HG02678 (cell line): ENCODE data around the gene INPP5K.
"Not testable (repeated sequence)": the region's sequence is repeated elsewhere in the genome, so short reads cannot be mapped to it uniquely, and the experiment has no call there.

Source experiments
- ATAC-seq: cut with Tn5 transposase; IDR thresholded peaks from one replicate; pipeline ENCODE4 v1.9.1; 2021; ENCODE audit warnings: mild to moderate bottlenecking, moderate library complexity; ENCODE audit not compliant: unreplicated experiment

INPP5K gene

GRCh38 chr17:1508709-1509108, 7.7 kb downstream of the INPP5K start:
- ATAC-seq, result not testable (repeated sequence)

GRCh38 chr17:1506649-1507267, 9.7 kb downstream of the INPP5K start:
- no peak for ATAC-seq

- ATAC-seq, result no peak
Measured at GRCh38 chr17:1505586-1505985, 10.8 kb downstream of the INPP5K start.

GRCh38 chr17:1504866-1505265, 11.5 kb downstream of the INPP5K start:
- no peak for ATAC-seq

GRCh38 chr17:1503699-1504098, 12.7 kb downstream of the INPP5K start:
- ATAC-seq, result no peak

- ATAC-seq, result no peak
Measured at GRCh38 chr17:1498869-1499268, 17.5 kb downstream of the INPP5K start.

GRCh38 chr17:1498233-1498632, 18.2 kb downstream of the INPP5K start:
- no peak for ATAC-seq

GRCh38 chr17:1497831-1498230, 18.6 kb downstream of the INPP5K start:
- no peak for ATAC-seq

GRCh38 chr17:1496869-1497268, 19.5 kb downstream of the INPP5K start:
- ATAC-seq, result no peak

- ATAC-seq, result no peak
Measured at GRCh38 chr17:1495265-1495989, 21.0 kb downstream of the INPP5K start.

GRCh38 chr17:1494736-1495253, 21.6 kb downstream of the INPP5K start:
- ATAC-seq, result no peak

- ATAC-seq, result no peak
Measured at GRCh38 chr17:1494203-1494602, 22.2 kb downstream of the INPP5K start.

GRCh38 chr17:1493291-1493980, 23.0 kb downstream of the INPP5K start:
- ATAC-seq, result no peak

GRCh38 chr17:1492249-1493206, 23.9 kb downstream of the INPP5K start, which contains the start of gene MYO1C:
MYO1C (minus strand) TSS chr17:1492686; CDS start chr17:1492487, 199 bp downstream.
- ATAC-seq, result no peak

GRCh38 chr17:1491443-1492248, 24.8 kb downstream of the INPP5K start:
- ATAC-seq, result peak; percentile 53

- ATAC-seq, result peak; percentile 60
Measured at GRCh38 chr17:1490643-1491442, 25.6 kb downstream of the INPP5K start.

GRCh38 chr17:1488826-1489270, 27.6 kb downstream of the INPP5K start:
- no peak for ATAC-seq

GRCh38 chr17:1487939-1488825, 28.2 kb downstream of the INPP5K start:
- no peak for ATAC-seq
